Ammon's horn (tissue), 1 donor: Measurements from ENCODE around the gene GPR61.

ENCODE experiments used
- DNase-seq: peaks from one replicate; pipeline ENCODE4 v3.0.0-alpha.2; 2016; ENCODE audit warnings: low spot score

Gene GPR61, protein sequence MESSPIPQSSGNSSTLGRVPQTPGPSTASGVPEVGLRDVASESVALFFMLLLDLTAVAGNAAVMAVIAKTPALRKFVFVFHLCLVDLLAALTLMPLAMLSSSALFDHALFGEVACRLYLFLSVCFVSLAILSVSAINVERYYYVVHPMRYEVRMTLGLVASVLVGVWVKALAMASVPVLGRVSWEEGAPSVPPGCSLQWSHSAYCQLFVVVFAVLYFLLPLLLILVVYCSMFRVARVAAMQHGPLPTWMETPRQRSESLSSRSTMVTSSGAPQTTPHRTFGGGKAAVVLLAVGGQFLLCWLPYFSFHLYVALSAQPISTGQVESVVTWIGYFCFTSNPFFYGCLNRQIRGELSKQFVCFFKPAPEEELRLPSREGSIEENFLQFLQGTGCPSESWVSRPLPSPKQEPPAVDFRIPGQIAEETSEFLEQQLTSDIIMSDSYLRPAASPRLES

DNA sequence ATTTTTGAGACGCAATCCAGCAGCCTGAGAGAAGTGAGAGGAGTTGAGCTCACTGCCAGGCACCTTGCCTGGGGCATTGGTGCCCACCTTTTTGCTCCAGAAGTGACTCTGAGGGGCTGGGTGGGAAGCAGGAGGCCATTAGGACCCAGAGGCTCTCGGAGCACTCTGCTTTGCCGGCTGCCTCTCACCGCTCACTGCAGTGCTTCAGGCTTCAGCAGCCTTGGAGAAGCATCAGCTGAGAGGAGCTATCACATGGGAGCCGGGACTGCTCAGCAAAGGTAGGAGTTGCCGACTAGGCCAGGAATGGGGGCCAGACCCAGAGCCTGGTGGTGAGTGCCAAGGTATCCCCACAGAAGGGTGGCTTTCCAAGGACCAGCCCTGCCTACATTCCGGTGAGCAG is at the start of gene GPR61:
TSS of gene GPR61 (plus strand) at position 197 of the 400 bp plus-strand sequence. CDS start 3,151 bp downstream, outside the sequence.
- peak; percentile 74 for DNase-seq

- DNase-seq, result peak; percentile 84
Measured at GRCh38 chr1:109490029-109490933, 49.4 kb upstream of the GPR61 start.

- no peak for DNase-seq
Measured at GRCh38 chr1:109490934-109491302, 48.8 kb upstream of the GPR61 start.

DNA sequence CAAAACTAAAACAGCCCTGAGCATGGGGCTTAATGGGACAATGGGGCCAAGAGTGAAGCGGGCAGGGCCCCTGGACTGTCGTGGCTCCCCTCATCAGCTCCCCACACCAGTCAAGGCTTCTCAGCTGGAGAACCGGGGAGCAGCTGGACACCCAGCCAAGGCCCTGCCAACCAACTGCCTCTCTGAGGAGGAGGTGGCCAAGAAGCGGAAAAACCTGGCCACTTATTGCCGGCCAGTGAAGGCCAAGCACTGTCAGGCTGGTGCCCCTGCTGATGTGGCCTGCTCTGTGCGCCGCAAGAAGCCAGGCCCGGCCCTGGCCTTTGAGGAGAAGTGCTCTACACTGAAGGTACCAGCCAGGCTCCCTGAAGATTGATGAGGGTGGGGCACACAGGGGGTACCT is 48.3 kb upstream of the GPR61 start:
- no peak for DNase-seq

DNA sequence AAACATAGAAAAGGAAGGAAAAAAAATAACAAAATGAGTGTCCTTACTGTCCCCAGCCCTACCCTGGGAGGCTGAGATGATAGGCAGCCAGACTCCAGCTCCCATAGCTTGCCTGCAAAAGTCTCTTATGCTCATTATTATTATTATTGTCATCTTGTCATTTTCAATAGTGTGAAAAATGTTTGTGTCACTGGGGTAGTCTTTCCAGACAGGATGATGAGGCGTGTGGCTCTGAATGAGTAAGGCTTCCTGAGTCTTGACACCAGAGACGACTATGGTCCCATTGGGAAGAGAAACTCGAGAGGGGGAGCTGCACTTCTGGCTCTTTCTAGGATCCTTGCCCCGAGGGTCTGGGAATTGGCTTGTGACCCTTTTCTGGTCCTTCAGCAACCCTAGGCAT is 46.9 kb upstream of the GPR61 start:
- no peak for DNase-seq

- no peak for DNase-seq
Measured at GRCh38 chr1:109493227-109493626, 46.4 kb upstream of the GPR61 start.

GRCh38 chr1:109493805-109494539 is 45.7 kb upstream of the GPR61 start, which contains the start of gene CYB561D1:
Gene CYB561D1, plus strand, starts transcription at chr1:109494094. Its CDS starts 46 bp downstream, at chr1:109494140.
- peak; percentile 86 for DNase-seq

GRCh38 chr1:109495738-109496137 is 43.9 kb upstream of the GPR61 start:
- no peak for DNase-seq

GRCh38 chr1:109497449-109498160 is 42.1 kb upstream of the GPR61 start:
- peak; percentile 40 for DNase-seq

- DNase-seq, result peak; percentile 58
Measured at GRCh38 chr1:109498161-109498801, 41.4 kb upstream of the GPR61 start.

DNA sequence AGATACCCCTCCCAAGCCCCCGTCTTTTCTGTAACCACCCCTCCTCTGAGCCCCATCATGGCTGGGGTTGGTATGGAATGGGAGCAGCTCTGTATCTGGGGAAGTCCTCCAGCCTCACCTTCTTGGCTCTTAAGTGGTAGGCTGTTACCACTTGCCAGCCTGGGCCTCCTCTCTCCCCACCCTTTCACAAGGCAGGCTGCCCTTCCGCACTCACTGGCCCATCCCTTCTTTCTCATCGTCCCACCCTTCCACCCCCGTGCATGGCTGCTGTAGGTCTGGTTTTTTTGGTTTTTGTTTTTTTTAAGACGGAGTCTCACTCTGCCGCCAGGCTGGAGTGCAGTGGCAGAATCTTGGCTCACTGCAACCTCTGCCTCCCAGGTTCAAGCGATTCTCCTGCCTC is 40.6 kb upstream of the GPR61 start:
- no peak for DNase-seq

- DNase-seq, result peak; percentile 66
Measured at GRCh38 chr1:109499661-109500536, 39.8 kb upstream of the GPR61 start.

DNA sequence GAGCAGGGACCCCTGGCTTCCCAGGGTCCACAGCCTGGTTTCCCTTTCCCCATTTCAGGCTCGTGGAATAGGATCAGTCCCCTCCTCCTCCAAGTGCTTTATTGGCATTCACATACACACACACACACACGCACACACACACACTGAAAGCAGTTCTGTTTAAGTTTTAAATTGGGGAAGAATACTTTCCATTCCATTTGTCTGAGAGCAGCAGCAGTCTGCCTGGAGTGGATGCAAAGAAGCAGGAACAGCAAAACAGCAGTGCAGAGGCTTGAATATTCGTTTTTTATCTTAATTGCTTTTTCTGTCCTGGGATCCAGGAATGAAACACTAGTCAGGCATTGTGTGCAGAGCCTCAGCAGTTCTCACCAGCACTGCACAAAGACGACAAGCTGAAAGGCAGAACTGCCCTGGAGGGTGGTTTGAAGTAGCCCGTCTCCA is 38.7 kb upstream of the GPR61 start:
- DNase-seq, result no peak

DNA sequence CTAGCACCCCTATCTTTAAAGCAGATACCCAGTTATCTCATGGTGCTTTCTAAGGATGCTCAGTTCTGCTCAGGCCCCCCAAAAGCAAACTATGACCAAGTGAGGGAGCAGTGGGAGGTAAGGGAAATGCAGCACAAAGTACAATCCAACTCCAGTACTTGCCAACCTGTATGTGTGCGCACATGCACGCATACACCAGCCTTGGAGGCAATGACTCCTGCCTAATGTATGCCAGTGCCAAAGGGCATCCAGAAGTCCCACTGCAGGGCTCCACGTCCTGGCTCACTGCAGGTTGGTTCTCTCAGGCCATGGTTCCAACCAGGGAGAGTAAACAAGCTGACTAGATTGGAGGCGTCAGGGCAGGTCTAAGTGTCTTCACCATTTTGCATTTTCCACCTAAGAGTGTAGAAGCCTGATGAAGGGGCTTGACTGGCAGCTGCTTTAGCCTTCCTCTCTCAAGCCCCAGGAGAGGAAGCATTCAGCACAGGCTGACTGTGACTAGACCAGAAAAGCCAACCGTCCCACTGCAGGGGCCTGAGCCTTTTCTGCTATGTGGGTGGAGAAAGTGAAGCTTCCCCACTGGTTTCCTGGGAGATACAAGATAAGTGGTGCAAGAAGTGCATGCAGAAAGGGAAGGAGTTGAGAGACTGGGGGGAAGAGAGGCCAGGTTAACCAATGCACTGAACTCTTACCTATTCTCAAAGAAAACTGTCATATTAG is 37.9 kb upstream of the GPR61 start:
- no peak for DNase-seq

GRCh38 chr1:109502364-109502851 is 37.3 kb upstream of the GPR61 start:
- DNase-seq, result no peak

- no peak for DNase-seq
Measured at GRCh38 chr1:109503935-109504334, 35.7 kb upstream of the GPR61 start.

GRCh38 chr1:109504974-109505373 is 34.7 kb upstream of the GPR61 start:
- no peak for DNase-seq

- no peak for DNase-seq
Measured at GRCh38 chr1:109508001-109508872, 31.4 kb upstream of the GPR61 start.
